Psoas muscle (tissue), 8 donors: ENCODE results near the gene MKRN2OS. TPM values are rescaled to one million over a fixed set of nuclear protein-coding genes. Genes with fewer than 3 reads are reported as not detected.
A peak's percentile ranks its signal among the peaks of the same experiment; 100 is the strongest.

Source experiments
- ATAC-seq, 4 donors: fragments of 200-7000 bp; cut with Tn5 transposase; one replicate each; pipeline ENCODE4 v1.9.1; 2020; ENCODE audit warnings: moderate library complexity in 3 of 4, mild to moderate bottlenecking in 2 of 4
- DNase-seq, 2 donors: peaks; one replicate each; pipeline ENCODE4 v3.0.0-alpha.2; 2020
- H3K27ac ChIP-seq: fragments of 200-600 bp; one replicate; pipeline ENCODE4 v1.8.0; 2022
- H3K27me3 ChIP-seq, 3 donors: fragments of 200-600 bp in 1 of 3; one replicate each; pipeline versions ENCODE4 v1.6.1 to v1.8.0; 2013 to 2022; ENCODE audit warnings: low read length in 2 of 3, mild to moderate bottlenecking in 2 of 3, moderate library complexity in 1 of 3; ENCODE audit not compliant: insufficient read depth in 3 of 3
- H3K36me3 ChIP-seq, 2 donors: fragments of 200-600 bp in 1 of 2; one replicate each; pipeline versions ENCODE4 v1.6.1 to v1.8.0; 2013 to 2022; ENCODE audit warnings: low read depth in 1 of 2, mild to moderate bottlenecking in 1 of 2, moderate library complexity in 1 of 2; ENCODE audit not compliant: insufficient read depth in 1 of 2
- H3K4me1 ChIP-seq: fragments of 200-600 bp; one replicate; pipeline ENCODE4 v1.8.0; 2022
- H3K4me3 ChIP-seq: fragments of 200-600 bp; one replicate; pipeline ENCODE4 v1.8.0; 2022; ENCODE audit warnings: mild to moderate bottlenecking
- H3K9me3 ChIP-seq: fragments of 200-600 bp; one replicate; pipeline ENCODE4 v1.8.0; 2022
- WGBS, 3 donors: extraction: QIAGEN DNeasy Blood & Tissue Kit; methylation state at CpG; one replicate each; pipeline versions ENCODE4 v1.1.6 to v1.1.7; 2013; 5-methylcytosine and 5-hydroxymethylcytosine counted together
- intact Hi-C, 2 donors: fragments of 100-400 bp; cut with DNase I; formaldehyde crosslinking; loops; one replicate each; pipeline versions ENCODE4 v1.11.0 to v1.14.2; 2022
- polyA plus RNA-seq, 3 donors: library from polyadenylated mRNA; stranded (reverse); fragments of 200-250 nt; gene quantifications; one replicate each; pipeline ENCODE4 v1.2.3, GENCODE V29; 2013
- total RNA-seq, 4 donors: library from RNA; stranded (reverse); fragmentation: NEBNext Ultra II Directional in 2 of 4; extraction: Animal tissue kit (Norgen Biotek cat#: 25700) in 2 of 4; gene quantifications; one replicate each; pipeline versions ENCODE4 v1.2.1 to v1.2.4, GENCODE V29; 2021 to 2023
- TF ChIP-seq, protein P1 (sequence below): fragments of 200-600 bp; IDR thresholded peaks from one replicate; pipeline ENCODE4 v1.8.0; 2022; ENCODE audit warnings: antibody characterized with exemption
- donor health status: healthy with polysubstance abuse.
- donor health status: DM: no; HTN: no; CAD: no; lungs with moderate emphysema.
- donor health status: Bipolar disorder and iron deficiency.
- donor health status: healthy.
- donor health status: DM: yes; HTN: yes; CAD: no.
- donor health status: DM: no; HTN: no; CAD: no.
- donor health status: DM: no; HTN: no; CAD: no.
- donor health status: DM: yes; HTN: yes; CAD: no.

The MKRN2OS gene
- total and polyA plus RNA-seq, 7 donors: 0.16 to 1.5 (median 0.48) TPM; not detected in 2

DNA sequence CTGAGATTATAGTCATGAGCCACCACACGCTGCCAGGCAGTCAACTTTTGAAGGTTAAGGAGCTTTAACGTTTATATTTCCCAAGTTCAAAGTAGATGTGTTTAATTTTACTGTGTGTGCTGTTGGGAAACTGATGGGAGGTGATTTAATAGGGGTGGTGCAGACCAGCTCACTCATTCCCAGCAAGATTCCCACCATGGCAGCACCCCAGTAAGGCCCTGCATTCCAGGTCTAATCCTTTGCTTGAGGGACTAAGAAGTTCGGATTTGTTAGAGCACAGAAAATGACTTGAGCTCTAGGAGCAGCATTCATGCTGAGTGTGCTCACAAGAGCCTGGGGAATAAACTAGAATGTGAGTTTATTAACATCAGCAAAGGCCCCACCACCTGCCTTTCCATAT, 35.8 kb downstream of the MKRN2OS start:
- DNase-seq (no peak), ATAC-seq (no peak)
- Histone ChIP-seq H3K4me3 (no peak overlapping the region), H3K27ac (no peak overlapping the region), H3K36me3 (peaks cover 0 to 44% of the 10 kb centered on the region in 2 donors), H3K27me3 (no peaks in the 10 kb centered on the region), H3K4me1 (peaks cover 22% of the 10 kb centered on the region), H3K9me3 (no peaks in the 10 kb centered on the region)
- intact Hi-C loops: no loop called here
- TF ChIP-seq, protein P1, sequence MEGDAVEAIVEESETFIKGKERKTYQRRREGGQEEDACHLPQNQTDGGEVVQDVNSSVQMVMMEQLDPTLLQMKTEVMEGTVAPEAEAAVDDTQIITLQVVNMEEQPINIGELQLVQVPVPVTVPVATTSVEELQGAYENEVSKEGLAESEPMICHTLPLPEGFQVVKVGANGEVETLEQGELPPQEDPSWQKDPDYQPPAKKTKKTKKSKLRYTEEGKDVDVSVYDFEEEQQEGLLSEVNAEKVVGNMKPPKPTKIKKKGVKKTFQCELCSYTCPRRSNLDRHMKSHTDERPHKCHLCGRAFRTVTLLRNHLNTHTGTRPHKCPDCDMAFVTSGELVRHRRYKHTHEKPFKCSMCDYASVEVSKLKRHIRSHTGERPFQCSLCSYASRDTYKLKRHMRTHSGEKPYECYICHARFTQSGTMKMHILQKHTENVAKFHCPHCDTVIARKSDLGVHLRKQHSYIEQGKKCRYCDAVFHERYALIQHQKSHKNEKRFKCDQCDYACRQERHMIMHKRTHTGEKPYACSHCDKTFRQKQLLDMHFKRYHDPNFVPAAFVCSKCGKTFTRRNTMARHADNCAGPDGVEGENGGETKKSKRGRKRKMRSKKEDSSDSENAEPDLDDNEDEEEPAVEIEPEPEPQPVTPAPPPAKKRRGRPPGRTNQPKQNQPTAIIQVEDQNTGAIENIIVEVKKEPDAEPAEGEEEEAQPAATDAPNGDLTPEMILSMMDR: no peak
- WGBS, 3 donors: 58 to 66% (median 65%) methylated on average over 3 of the region's 3 CpGs

DNA sequence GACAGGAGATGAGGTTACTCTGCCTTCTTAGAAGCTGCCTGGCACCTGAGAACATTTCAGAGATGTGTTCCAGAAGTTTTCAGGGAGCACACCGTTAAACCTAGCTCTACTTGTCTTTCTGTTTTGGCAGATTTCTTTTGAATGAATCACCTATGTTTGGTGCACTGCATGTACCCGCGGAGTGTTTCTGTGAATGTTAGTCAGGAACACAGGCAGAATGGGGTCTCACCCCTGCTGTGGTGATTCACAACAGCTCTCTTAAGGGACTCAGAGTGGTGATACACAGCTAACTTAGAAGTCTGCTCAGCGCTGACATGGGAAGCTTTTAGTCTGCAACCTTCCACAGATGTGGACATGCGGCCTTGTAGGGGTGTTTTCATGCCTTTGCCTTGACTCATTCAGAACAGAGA, 37.0 kb downstream of the MKRN2OS start:
- no peak overlapping the region for H3K4me3 ChIP-seq
- peaks cover 0 to 56% of the 10 kb centered on the region in 2 donors for H3K36me3 ChIP-seq
- WGBS, 3 donors: 38 to 62% (median 42%) methylated on average over 5 of the region's 5 CpGs
- H3K4me1 ChIP-seq: peaks cover 10% of the 10 kb centered on the region
- ATAC-seq (peak; percentile 30 to 93 (median 82)), DNase-seq (peak in 1 of 2 donors; percentile 21)
- H3K9me3 ChIP-seq: no peaks in the 10 kb centered on the region
- no peaks in the 10 kb centered on the region for H3K27me3 ChIP-seq
- H3K27ac ChIP-seq: peak overlapping the region; percentile 38
- TF ChIP-seq, protein P1: no peak
- intact Hi-C loops: no loop called here

DNA sequence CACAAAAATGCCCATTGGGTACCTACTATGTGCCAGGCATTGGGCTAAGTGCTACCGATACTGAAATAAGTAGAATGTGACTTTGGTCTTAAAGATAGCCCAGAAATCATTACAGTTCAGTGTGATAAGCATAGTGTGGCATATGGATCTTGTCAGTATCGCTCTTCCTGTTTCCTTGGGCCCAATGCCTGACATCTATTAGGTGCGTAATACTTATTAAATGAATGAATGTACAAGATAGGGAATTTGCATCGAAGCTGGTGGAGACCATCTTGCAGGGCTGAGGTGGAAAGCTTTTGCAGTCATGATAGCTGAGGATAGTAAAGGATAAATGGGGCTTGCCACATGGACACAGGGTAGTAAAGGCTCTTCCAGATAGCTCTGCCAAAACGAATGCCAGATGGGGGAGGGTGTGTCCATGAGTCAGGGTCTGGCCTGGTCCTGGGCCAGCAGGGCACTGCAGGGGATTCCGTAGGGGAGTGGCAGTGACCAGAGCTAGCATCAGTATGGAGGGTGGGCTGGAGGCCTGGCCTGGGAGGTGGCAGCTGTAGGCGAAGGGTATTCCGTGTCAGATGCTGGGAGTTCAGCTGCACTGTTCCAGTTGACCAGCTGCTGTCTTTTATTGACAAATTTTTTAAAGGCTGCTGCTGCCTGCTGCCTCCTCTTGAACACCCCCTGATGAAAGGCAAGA, 37.6 kb downstream of the MKRN2OS start:
- Histone ChIP-seq H3K9me3 (no peaks in the 10 kb centered on the region), H3K36me3 (peaks cover 0 to 61% of the 10 kb centered on the region in 2 donors), H3K27me3 (no peaks in the 10 kb centered on the region), H3K27ac (peak overlapping the region; percentile 38), H3K4me3 (no peak overlapping the region), H3K4me1 (peaks cover 10% of the 10 kb centered on the region)
- ATAC-seq: peak; percentile 53 to 84 (median 78)
- TF ChIP-seq, protein P1: no peak
- WGBS, 3 donors: 63 to 73% (median 65%) methylated on average over 8 of the region's 8 CpGs
- peak; percentile 40 to 60 for DNase-seq
- intact Hi-C loops: no loop called here

DNA sequence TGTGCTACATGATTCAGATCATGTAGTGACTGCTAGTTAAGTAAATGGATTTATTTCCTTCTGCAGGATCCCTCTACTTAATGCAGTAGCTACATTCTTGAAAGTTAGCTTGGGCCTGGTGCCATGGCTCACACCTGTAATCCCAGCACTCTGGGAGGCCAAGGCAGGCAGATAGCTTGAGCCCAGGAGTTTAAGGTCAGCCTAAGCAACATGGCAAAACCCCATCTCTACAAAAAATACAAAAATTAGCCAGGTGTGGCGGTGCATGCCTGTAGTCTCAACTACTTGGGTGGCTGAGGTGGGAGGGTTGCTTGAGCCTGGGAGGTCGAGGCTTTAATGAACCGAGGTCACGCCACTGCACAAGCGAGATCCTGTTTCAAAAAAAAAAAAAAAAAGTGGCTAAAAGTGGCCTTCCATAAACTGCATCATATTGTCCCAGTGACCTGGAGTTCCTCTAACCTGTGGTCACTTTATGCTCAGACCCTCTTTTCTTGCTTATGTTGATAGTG, 39.0 kb downstream of the MKRN2OS start:
- H3K9me3 ChIP-seq: no peaks in the 10 kb centered on the region
- peaks cover 10% of the 10 kb centered on the region for H3K4me1 ChIP-seq
- peaks cover 0 to 67% of the 10 kb centered on the region in 2 donors for H3K36me3 ChIP-seq
- H3K27ac ChIP-seq: no peak overlapping the region
- DNase-seq (no peak), ATAC-seq (no peak)
- 85 to 91% (median 89%) methylated on average over 5 of the region's 5 CpGs for WGBS, 3 donors
- intact Hi-C loops: no loop called here
- TF ChIP-seq, protein P1: no peak
- H3K27me3 ChIP-seq: no peaks in the 10 kb centered on the region
- H3K4me3 ChIP-seq: no peak overlapping the region
